BJ (cell line): ENCODE measurements around the gene ARHGAP42. TPM values are rescaled to one million over a fixed set of nuclear protein-coding genes. Genes with fewer than 3 reads are reported as not detected.

Source experiments
- CTCF ChIA-PET: fragments of 350-600 bp; formaldehyde crosslinking; extraction: SDS; loops from one replicate; lab custom pipeline; 2021; ENCODE audit warnings: antibody characterized with exemption, inconsistent platforms; lab: Yijun Ruan, JAX
- POLR2A ChIA-PET: fragments of 300-600 bp; sonication (Branson Sonifier 250); formaldehyde crosslinking; extraction: SDS; loops from one replicate; lab custom pipeline; 2021; ENCODE audit warnings: antibody characterized with exemption; lab: Charles Lee
- DNase-seq: peaks from one replicate; pipeline ENCODE4 v3.0.0-alpha.2; 2011; ENCODE audit warnings: low read depth
- H3K27me3 ChIP-seq: 2 replicates; pipeline ENCODE4 v1.6.0; 2011; ENCODE audit warnings: low read length; ENCODE audit not compliant: control insufficient read depth, insufficient read depth
- H3K36me3 ChIP-seq: 2 replicates; pipeline ENCODE4 v1.5.1; 2011; ENCODE audit warnings: low read length; ENCODE audit not compliant: control insufficient read depth, insufficient read depth
- H3K4me3 ChIP-seq: 2 replicates; pipeline ENCODE4 v1.5.1; 2011; ENCODE audit warnings: low read depth, mild to moderate bottlenecking, control low read depth, low read length
- polyA plus RNA-seq: library from polyadenylated mRNA; depleted of rRNA; stranded (reverse); fragments of >200 nt; gene quantifications from 2 replicates; pipeline ENCODE4 v1.2.3, GENCODE V29; 2011
- TF ChIP-seq, protein P1 (sequence below): IDR thresholded peaks from 2 replicates; pipeline ENCODE4 v1.5.1; 2011; ENCODE audit warnings: low read depth, mild to moderate bottlenecking, control low read depth, inconsistent platforms, low read length, moderate library complexity; ENCODE audit not compliant: insufficient read depth

Gene ARHGAP42
- polyA plus RNA-seq, 1 experiment: 0.76 TPM

DNA sequence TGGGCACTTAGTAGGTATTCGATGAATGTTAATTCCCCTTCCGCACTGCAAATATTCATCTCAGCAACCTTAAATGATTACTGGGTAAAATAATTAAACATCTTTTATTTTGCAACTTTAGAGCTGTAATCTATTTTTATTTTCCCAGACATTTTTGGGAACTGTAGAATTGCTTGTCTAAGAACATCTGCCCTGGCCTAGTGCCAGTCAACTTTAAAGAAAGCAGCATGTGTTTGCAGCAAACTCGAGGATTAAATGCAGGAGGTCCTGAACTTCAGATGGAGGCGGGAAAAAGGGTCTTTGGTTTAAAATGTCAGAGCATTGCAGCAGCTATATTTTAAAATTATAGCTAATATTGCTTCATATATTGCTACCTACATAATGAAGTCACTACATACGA lies 252.5 kb downstream of the ARHGAP42 start:
- ChIA-PET POLR2A (no interaction called here), CTCF (interaction anchor here (0.9 to 1.0 kb wide), 3 partner anchors 9 to 363 kb away, joined by 3 to 4 read pairs (median 4); no protein-coding TSS in a partner anchor)
- TF ChIP-seq, protein P1, sequence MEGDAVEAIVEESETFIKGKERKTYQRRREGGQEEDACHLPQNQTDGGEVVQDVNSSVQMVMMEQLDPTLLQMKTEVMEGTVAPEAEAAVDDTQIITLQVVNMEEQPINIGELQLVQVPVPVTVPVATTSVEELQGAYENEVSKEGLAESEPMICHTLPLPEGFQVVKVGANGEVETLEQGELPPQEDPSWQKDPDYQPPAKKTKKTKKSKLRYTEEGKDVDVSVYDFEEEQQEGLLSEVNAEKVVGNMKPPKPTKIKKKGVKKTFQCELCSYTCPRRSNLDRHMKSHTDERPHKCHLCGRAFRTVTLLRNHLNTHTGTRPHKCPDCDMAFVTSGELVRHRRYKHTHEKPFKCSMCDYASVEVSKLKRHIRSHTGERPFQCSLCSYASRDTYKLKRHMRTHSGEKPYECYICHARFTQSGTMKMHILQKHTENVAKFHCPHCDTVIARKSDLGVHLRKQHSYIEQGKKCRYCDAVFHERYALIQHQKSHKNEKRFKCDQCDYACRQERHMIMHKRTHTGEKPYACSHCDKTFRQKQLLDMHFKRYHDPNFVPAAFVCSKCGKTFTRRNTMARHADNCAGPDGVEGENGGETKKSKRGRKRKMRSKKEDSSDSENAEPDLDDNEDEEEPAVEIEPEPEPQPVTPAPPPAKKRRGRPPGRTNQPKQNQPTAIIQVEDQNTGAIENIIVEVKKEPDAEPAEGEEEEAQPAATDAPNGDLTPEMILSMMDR: no peak
- Histone ChIP-seq H3K36me3 (no peaks in the 10 kb centered on the region), H3K27me3 (no peaks in the 10 kb centered on the region), H3K4me3 (no peak overlapping the region)
- DNase-seq: no peak

DNA sequence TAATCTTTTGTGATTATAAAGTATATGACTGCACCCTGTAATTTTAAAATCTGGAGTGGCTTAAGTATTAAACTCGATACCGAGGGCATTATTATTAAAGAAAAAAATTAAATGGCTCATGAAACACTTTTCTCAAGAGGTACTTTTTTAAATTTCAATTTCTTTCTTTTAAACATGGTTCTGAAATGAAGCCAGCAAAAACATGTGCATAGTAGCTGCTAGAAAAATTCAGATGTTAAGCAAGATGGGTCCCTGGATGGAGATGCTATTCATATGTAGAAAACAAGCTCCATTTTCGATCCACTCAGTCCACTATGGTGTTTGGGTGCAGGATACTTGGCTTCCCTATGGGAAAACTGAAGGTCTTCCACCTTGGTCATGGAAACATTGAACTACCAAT lies 253.0 kb downstream of the ARHGAP42 start:
- Histone ChIP-seq H3K4me3 (no peak overlapping the region), H3K36me3 (no peaks in the 10 kb centered on the region), H3K27me3 (no peaks in the 10 kb centered on the region)
- TF ChIP-seq, protein P1: no peak
- ChIA-PET CTCF (no interaction called here), POLR2A (no interaction called here)
- DNase-seq: no peak

DNA sequence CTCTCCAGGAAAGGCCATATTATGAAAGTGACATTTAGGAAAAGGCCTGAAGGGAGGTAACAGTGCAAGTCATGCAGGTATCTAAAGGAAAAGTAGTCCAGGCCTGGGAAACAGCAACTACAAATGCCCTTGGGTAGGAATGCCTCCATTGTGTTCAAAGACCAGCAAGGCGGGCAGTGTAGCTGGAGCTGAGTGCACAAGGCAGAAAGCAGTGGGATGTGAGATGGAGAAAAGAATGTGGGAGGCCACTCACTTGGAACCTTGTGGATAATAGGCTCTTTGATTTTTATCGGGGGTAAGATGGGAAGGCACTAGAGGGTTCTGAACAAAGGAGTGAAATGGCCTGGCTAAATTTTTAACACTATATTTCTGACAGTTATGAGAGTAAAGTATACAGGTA lies 253.9 kb downstream of the ARHGAP42 start:
- no peaks in the 10 kb centered on the region for H3K36me3 ChIP-seq
- POLR2A ChIA-PET: no interaction called here
- TF ChIP-seq, protein P1: no peak
- no peak overlapping the region for H3K4me3 ChIP-seq
- DNase-seq: no peak
- CTCF ChIA-PET: no interaction called here
- no peaks in the 10 kb centered on the region for H3K27me3 ChIP-seq

DNA sequence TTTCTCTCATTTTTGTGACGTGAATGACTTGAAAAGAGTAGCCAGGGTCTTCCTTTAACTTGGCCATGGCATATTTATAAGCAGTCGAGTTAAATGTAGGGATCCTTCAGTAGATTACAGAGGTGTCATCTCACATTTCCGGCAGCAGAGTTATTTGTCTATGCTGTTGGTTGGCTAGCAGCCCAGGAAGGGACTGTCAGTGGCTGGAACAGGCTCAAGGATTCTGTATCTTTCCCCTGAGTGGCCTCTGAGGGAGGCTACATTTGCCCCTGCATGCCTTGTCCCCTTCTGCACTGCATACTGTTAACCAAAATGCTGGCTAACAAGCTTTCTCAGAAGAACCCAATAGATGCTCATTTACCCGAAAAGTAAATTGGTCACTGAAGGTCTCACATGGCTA lies 254.9 kb downstream of the ARHGAP42 start:
- H3K27me3 ChIP-seq: no peaks in the 10 kb centered on the region
- no peaks in the 10 kb centered on the region for H3K36me3 ChIP-seq
- no peak overlapping the region for H3K4me3 ChIP-seq
- POLR2A ChIA-PET: no interaction called here
- TF ChIP-seq, protein P1: no peak
- no peak for DNase-seq
- CTCF ChIA-PET: no interaction called here

DNA sequence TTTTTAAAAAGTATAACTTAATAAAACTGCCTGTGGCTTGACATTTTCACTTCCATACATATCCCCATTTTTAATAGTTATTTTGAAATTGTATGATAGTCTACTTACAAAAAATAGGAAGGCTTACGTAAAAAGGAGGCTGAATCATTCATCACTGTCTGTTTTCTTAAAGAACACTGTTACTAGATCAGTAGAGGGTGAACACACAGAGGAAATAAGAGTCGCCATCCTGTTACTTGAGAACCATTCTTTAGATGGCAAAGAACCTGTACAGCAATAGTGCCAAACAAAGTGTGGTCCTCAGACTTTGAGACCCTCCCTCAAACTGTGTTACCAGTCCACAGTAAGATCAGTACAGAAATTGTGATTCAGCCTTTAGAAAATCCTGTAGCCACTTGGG lies 261.8 kb downstream of the ARHGAP42 start:
- TF ChIP-seq, protein P1: no peak
- no peaks in the 10 kb centered on the region for H3K36me3 ChIP-seq
- CTCF ChIA-PET: interaction anchor here (0.6 kb wide), 1 partner anchor 217 kb away, joined by 3 read pairs; no protein-coding TSS in a partner anchor
- POLR2A ChIA-PET: no interaction called here
- H3K4me3 ChIP-seq: no peak overlapping the region
- H3K27me3 ChIP-seq: no peaks in the 10 kb centered on the region
- no peak for DNase-seq
